K562 (cell line): ENCODE measurements around the gene CCDC169. TPM values are rescaled to one million over a fixed set of nuclear protein-coding genes. Genes with fewer than 3 reads are reported as not detected.
"Not testable (repeated sequence)": the region's sequence is repeated elsewhere in the genome, so short reads cannot be mapped to it uniquely, and the experiment has no call there.

Source experiments
- ATAC-seq: fragments of 200-7000 bp; cut with Tn5 transposase; 3 replicates; pipeline ENCODE4 v1.9.1; 2020; ENCODE audit warnings: moderate library complexity
- BruUV-seq: library from RNA; stranded (reverse); fragments of 400-500 nt; replicated peaks from 2 replicates; lab custom pipeline; 2021; lab: Mats Ljungman, UMichigan
- CTCF ChIA-PET: fragments of 300-600 bp; formaldehyde crosslinking; extraction: SDS; loops from one replicate; lab custom pipeline; 2021; ENCODE audit warnings: low intra/inter-chr PET ratio; lab: Yijun Ruan, JAX
- POLR2A ChIA-PET: fragments of 300-600, 350-650 bp; sonication (Branson Sonifier 250); formaldehyde crosslinking; extraction: SDS; loops from one replicate; lab custom pipeline; 2021; ENCODE audit warnings: antibody characterized with exemption, inconsistent platforms; lab: Yijun Ruan, JAX
- DNase-seq, 4 experiments: peaks; one replicate each; pipeline versions ENCODE4 v3.0.0 to v3.0.0-alpha.2; 2011 to 2018; ENCODE audit warnings: low spot score in 3 of 4, mixed read lengths in 3 of 4; ENCODE audit errors: extremely low read depth in 1 of 4
- FAIRE-seq: peaks from 2 replicates; lab custom pipeline; 2011; peaks lifted over from hg19 to GRCh38; lab: Jason Lieb, UNC
- H2AFZ ChIP-seq: 2 replicates; pipeline ENCODE4 v1.6.0; 2011; ENCODE audit warnings: low read depth, low read length, control low read depth, inconsistent platforms
- H3K27ac ChIP-seq: fragments of 200-600 bp; 3 replicates; pipeline ENCODE4 v1.8.0; 2011; ENCODE audit warnings: low read depth, mild to moderate bottlenecking, control low read depth, inconsistent platforms, low read length, moderate library complexity, mixed read lengths; ENCODE audit errors: extremely low read depth
- H3K27me3 ChIP-seq, 2 experiments: fragments of 300-600 bp in 1 of 2; 2 replicates in 1 of 2; 3 replicates in 1 of 2; pipeline versions ENCODE4 v1.6.0 to v1.8.0; 2011; ENCODE audit warnings: inconsistent platforms in 2 of 2, low read length in 2 of 2, mild to moderate bottlenecking in 1 of 2, mixed read lengths in 1 of 2, moderate library complexity in 1 of 2; ENCODE audit not compliant: control insufficient read depth in 2 of 2, insufficient read depth in 2 of 2
- H3K36me3 ChIP-seq: fragments of 300-600 bp; 3 replicates; pipeline ENCODE4 v1.8.0; 2011; ENCODE audit warnings: mild to moderate bottlenecking, low read length, inconsistent platforms; ENCODE audit not compliant: control insufficient read depth, insufficient read depth
- H3K4me1 ChIP-seq, 2 experiments: fragments of 200-600 bp in 1 of 2; replicated peaks in 1 of 2; 2 replicates in 1 of 2; 3 replicates in 1 of 2; pipeline versions ENCODE4 v1.5.1 to v1.8.0; 2011; ENCODE audit warnings: inconsistent platforms in 2 of 2, low read length in 2 of 2, mild to moderate bottlenecking in 1 of 2, mixed read lengths in 1 of 2, moderate library complexity in 1 of 2; ENCODE audit not compliant: control insufficient read depth in 2 of 2, insufficient read depth in 2 of 2
- H3K4me2 ChIP-seq: 2 replicates; pipeline ENCODE4 v1.6.1; 2011; ENCODE audit warnings: low read length, control low read depth, inconsistent platforms, mixed read lengths; ENCODE audit not compliant: insufficient read depth
- H3K4me3 ChIP-seq: fragments of 200-600 bp; sonication (generic), shearing (Covaris generic); 2 replicates; pipeline ENCODE4 v1.5.1; 2016; ENCODE audit warnings: control low read depth, inconsistent platforms
- H3K79me2 ChIP-seq: fragments of 200-600 bp; 3 replicates; pipeline ENCODE4 v1.8.0; 2011; ENCODE audit warnings: low read length, inconsistent platforms; ENCODE audit not compliant: control insufficient read depth, insufficient read depth
- H3K9ac ChIP-seq, 2 experiments: 2 replicates each; pipeline versions ENCODE4 v1.6.0 to v1.6.1; 2011; ENCODE audit warnings: low read depth in 2 of 2, low read length in 2 of 2, control low read depth in 1 of 2, inconsistent platforms in 1 of 2, mild to moderate bottlenecking in 1 of 2, mixed read lengths in 1 of 2; ENCODE audit not compliant: insufficient read depth in 1 of 2
- H3K9me1 ChIP-seq: one replicate; pipeline ENCODE4 v1.6.0; 2011; ENCODE audit warnings: inconsistent platforms, mild to moderate bottlenecking, low read length, moderate library complexity; ENCODE audit not compliant: control insufficient read depth, insufficient read depth
- H3K9me3 ChIP-seq: replicated peaks from 2 replicates; pipeline ENCODE4 v1.5.1; 2011; ENCODE audit warnings: low read depth, low read length, inconsistent platforms; ENCODE audit not compliant: control insufficient read depth, insufficient read depth
- H4K20me1 ChIP-seq: replicated peaks from 2 replicates; pipeline ENCODE4 v1.6.1; 2011; ENCODE audit warnings: low read length, inconsistent platforms, mixed read lengths; ENCODE audit not compliant: control insufficient read depth, insufficient read depth
- CEBPB ChIP-seq: fragments of 450-650 bp; IDR thresholded peaks from 2 replicates; pipeline ENCODE4 v1.6.1; 2016; ENCODE audit warnings: missing genetic modification characterization, missing compliant biosample characterization
- HMGN3 ChIP-seq: IDR thresholded peaks from 2 replicates; pipeline ENCODE4 v1.6.1; 2011; ENCODE audit warnings: borderline replicate concordance, low read depth, mild to moderate bottlenecking, mixed read lengths, low read length; ENCODE audit not compliant: insufficient read length; ENCODE audit errors: extremely low read depth
- IFI16 ChIP-seq: fragments of 250-450 bp; sonication (Bioruptor Pico); IDR thresholded peaks from 2 replicates; pipeline ENCODE4 v2.1.2; 2022; ENCODE audit warnings: mild to moderate bottlenecking, inconsistent platforms
- SMARCA4 ChIP-seq: fragments of 450-650 bp; IDR thresholded peaks from 2 replicates; pipeline ENCODE4 v1.6.1; 2016
- TBL1XR1 ChIP-seq, 2 experiments: IDR thresholded peaks; 2 replicates each; pipeline ENCODE4 v1.6.1; 2012; ENCODE audit warnings: improper control_type of control experiment in 2 of 2, low read length in 2 of 2, mild to moderate bottlenecking in 1 of 2
- TEAD4 ChIP-seq, 2 experiments: sonication (generic) in 1 of 2; formaldehyde crosslinking in 1 of 2; IDR thresholded peaks; 2 replicates each; pipeline versions ENCODE4 v1.6.1 to v1.8.0; 2012 to 2022; ENCODE audit warnings: borderline replicate concordance in 1 of 2, inconsistent platforms in 1 of 2, low read length in 1 of 2, mild to moderate bottlenecking in 1 of 2, missing genetic modification reagents in 1 of 2
- ZC3H8 ChIP-seq: fragments of 450-650 bp; IDR thresholded peaks from 2 replicates; pipeline ENCODE4 v1.6.1; 2017
- ZEB2 ChIP-seq: fragments of 450-650 bp; IDR thresholded peaks from 2 replicates; pipeline ENCODE4 v1.6.1; 2016
- WGBS: fragments of 100-300 bp; shearing (Covaris generic); methylation state at CpG from one replicate; pipeline ENCODE4 v1.1.6; 2016; ENCODE audit warnings: low coverage, mixed read lengths; ENCODE audit not compliant: insufficient coverage; ENCODE audit errors: missing lambda C conversion rate; 5-methylcytosine and 5-hydroxymethylcytosine counted together
- in situ Hi-C: fragments of 300-500 bp; cut with MboI; formaldehyde crosslinking; loops from 4 replicates; pipeline ENCODE4 v1.15.0; 2018; ENCODE audit warnings: inconsistent platforms, mixed read lengths
- intact Hi-C: fragments of 100-400 bp; cut with micrococcal nuclease; formaldehyde crosslinking; loops from 2 replicates; pipeline ENCODE4 v1.14.2; 2022
- polyA plus RNA-seq, 8 experiments: library from polyadenylated mRNA; depleted of rRNA in 4 of 8; stranded (reverse) in 5 of 8; unstranded in 3 of 8; fragments of >200 nt; fragmentation: Nextera tagmentation in 2 of 8; fragmentation: Illumina TruSeq in 1 of 8; extraction: Ambion mirVana in 2 of 8; extraction: Trizol in 1 of 8; gene quantifications; 2 replicates each; pipeline versions ENCODE4 v1.2.1 to v1.2.3, GENCODE V29; 2011 to 2014; ENCODE audit warnings: inconsistent platforms in 1 of 8, missing spikeins in 1 of 8
- total RNA-seq, 7 experiments: library from RNA; depleted of rRNA in 6 of 7; stranded (reverse); fragments of >200 nt in 6 of 7; fragmentation: Illumina TruSeq in 2 of 7; extraction: Trizol in 2 of 7; gene quantifications; 2 replicates each; pipeline versions ENCODE4 v1.2.1 to v1.2.3, GENCODE V29; 2011 to 2021; ENCODE audit warnings: low replicate concordance in 1 of 7

CCDC169 gene
- total and polyA plus RNA-seq, 9 of the 15 experiments (the other 6 are each of a cell fraction or from before 2014, with no cell fraction given) = 6.8 to 22.0 (median 12.4) TPM

DNA sequence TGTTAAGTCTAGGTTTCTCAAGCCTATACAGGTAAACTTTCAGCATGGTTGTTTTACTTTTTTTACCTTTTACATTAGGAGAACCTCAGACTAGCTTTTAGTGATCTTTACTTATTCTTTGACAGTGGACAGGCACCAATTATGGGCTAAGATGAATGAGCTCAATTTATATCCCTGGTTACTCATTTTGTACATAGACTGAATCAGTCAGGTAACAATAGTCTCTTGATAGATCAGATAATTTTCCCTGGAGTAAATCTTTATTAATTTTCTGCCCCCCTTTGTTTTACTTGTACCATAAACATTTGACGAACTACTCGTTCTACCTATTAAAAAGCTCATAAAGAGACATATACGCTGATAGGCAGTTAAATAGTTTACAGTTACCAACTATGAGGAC, 25.8 kb upstream of the CCDC169 start:
- no peaks in the 10 kb centered on the region for H4K20me1 ChIP-seq
- H3K4me1 ChIP-seq = no peaks in the 10 kb centered on the region
- intact Hi-C loops (no loop called here), in situ Hi-C loops (no loop called here)
- peaks cover 47% of the 10 kb centered on the region for H3K36me3 ChIP-seq
- DNase-seq = no peak
- no peak overlapping the region for H3K9ac ChIP-seq
- FAIRE-seq = no peak
- H3K4me3 ChIP-seq = no peak overlapping the region
- no peak overlapping the region for H3K4me2 ChIP-seq
- H3K27me3 ChIP-seq = no peaks in the 10 kb centered on the region
- no peak for TF ChIP-seq ZEB2
- TF ChIP-seq IFI16 (CRISPR knock-in tag) = no peak
- no peak for TF ChIP-seq ZC3H8
- no peak for TF ChIP-seq HMGN3
- TF ChIP-seq CEBPB (tag) = no peak
- TF ChIP-seq TBL1XR1 (IDR thresholded peaks at IDR 0.05; ENCODE audit: low read length in 2 of 2) = no peak
- TF ChIP-seq SMARCA4 = no peak
- no peak for TF ChIP-seq TEAD4 (IDR thresholded peaks at IDR 0.05; ENCODE audit: low read length)
- TF ChIP-seq TEAD4 (CRISPR knock-in tag; IDR thresholded peaks at IDR 0.05; ENCODE audit: borderline replicate concordance) = no peak
- no peaks in the 10 kb centered on the region for H3K9me3 ChIP-seq
- H3K79me2 ChIP-seq = no peaks in the 10 kb centered on the region
- no peak overlapping the region for H2AFZ ChIP-seq
- no peaks in the 10 kb centered on the region for H3K9me1 ChIP-seq
- BruUV-seq = no TSS peak
- ATAC-seq = no peak
- ChIA-PET POLR2A (interaction anchor here (0.8 to 1.1 kb wide), 2 partner anchors 14 to 26 kb away, joined by 4 read pairs; partner anchors contain the start of gene CCDC169), CTCF (no interaction called here)
- H3K27ac ChIP-seq = no peak overlapping the region
- 100% methylated on average over 1 of the region's 3 CpGs for WGBS

DNA sequence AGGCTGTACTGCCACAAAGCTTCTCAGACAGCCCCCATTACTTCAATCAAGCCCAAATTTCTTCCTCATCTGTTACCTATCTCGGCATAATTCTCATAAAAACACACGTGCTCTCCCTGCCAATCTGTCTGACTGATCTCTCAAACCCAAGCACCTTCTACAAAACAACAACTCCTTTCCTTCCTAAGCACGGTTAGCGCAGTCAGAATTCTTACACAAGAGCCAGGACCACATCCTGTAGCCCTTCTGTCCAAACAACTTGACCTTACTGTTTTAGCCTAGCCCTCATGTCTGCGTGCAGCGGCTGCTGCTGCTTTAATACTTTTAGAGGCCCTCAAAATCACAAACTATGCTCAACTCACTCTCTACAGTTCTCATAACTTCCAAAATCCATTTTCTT, 22.2 kb upstream of the CCDC169 start:
- BruUV-seq, H3K79me2 ChIP-seq, H3K9ac ChIP-seq, in situ Hi-C loops, FAIRE-seq, H3K4me1 ChIP-seq, H3K9me3 ChIP-seq, H4K20me1 ChIP-seq, DNase-seq, H3K27ac ChIP-seq, POLR2A ChIA-PET, CTCF ChIA-PET, H2AFZ ChIP-seq, H3K27me3 ChIP-seq, ATAC-seq, intact Hi-C loops, H3K4me3 ChIP-seq, H3K9me1 ChIP-seq, H3K4me2 ChIP-seq: not testable (repeated sequence)
- 50% methylated on average over 1 of the region's 6 CpGs for WGBS
- peaks cover 26% of the 10 kb centered on the region; the same call in 2 of the 3 replicates for H3K36me3 ChIP-seq
